Thymus (tissue), 11 donors: ENCODE data around the gene FUT8. TPM values are rescaled to one million over a fixed set of nuclear protein-coding genes. Genes with fewer than 3 reads are reported as not detected.

Source experiments
- DNase-seq, 9 donors: peaks; one replicate each; pipeline ENCODE4 v3.0.0-alpha.2; 2013; ENCODE audit warnings: low spot score in 9 of 9, low read depth in 6 of 9, missing footprints in 1 of 9
- H3K27ac ChIP-seq, 2 donors: one replicate each; pipeline ENCODE4 v1.5.1; 2013; ENCODE audit warnings: control low read depth in 1 of 2, low read depth in 1 of 2, low read length in 1 of 2, mild to moderate bottlenecking in 1 of 2, moderate library complexity in 1 of 2
- H3K27me3 ChIP-seq, 2 donors: one replicate each; pipeline ENCODE4 v1.5.1; 2013; ENCODE audit warnings: low read length in 1 of 2; ENCODE audit not compliant: control insufficient read depth in 2 of 2, insufficient read depth in 1 of 2
- H3K36me3 ChIP-seq, 2 donors: one replicate each; pipeline ENCODE4 v1.5.1; 2013; ENCODE audit warnings: low read length in 1 of 2, mild to moderate bottlenecking in 1 of 2, moderate library complexity in 1 of 2; ENCODE audit not compliant: control insufficient read depth in 2 of 2, insufficient read depth in 2 of 2
- H3K4me1 ChIP-seq, 2 donors: one replicate each; pipeline ENCODE4 v1.5.1; 2013; ENCODE audit warnings: low read length in 2 of 2; ENCODE audit not compliant: control insufficient read depth in 2 of 2, insufficient read depth in 2 of 2
- H3K4me3 ChIP-seq, 2 donors: one replicate each; pipeline ENCODE4 v1.5.1; 2013; ENCODE audit warnings: low read length in 2 of 2, control low read depth in 1 of 2, mild to moderate bottlenecking in 1 of 2
- H3K9me3 ChIP-seq, 2 donors: one replicate each; pipeline ENCODE4 v1.5.1; 2013; ENCODE audit warnings: low read length in 1 of 2, mild to moderate bottlenecking in 1 of 2; ENCODE audit not compliant: control insufficient read depth in 2 of 2, insufficient read depth in 1 of 2
- WGBS: extraction: QIAGEN DNeasy Blood & Tissue Kit; methylation state at CpG from one replicate; pipeline ENCODE4 v1.1.7; 2013; 5-methylcytosine and 5-hydroxymethylcytosine counted together
- polyA plus RNA-seq: library from polyadenylated mRNA; stranded (reverse); fragments of 200-250 nt; gene quantifications from one replicate; pipeline ENCODE4 v1.2.3, GENCODE V29; 2013
- total RNA-seq: library from RNA; stranded (reverse); fragments of 120-200 nt; gene quantifications from one replicate; pipeline ENCODE4 v1.2.4, GENCODE V29; 2013
- donor health status: healthy.

The FUT8 gene
- total and polyA plus RNA-seq, 2 donors = 15.0 to 35.2 TPM

DNA sequence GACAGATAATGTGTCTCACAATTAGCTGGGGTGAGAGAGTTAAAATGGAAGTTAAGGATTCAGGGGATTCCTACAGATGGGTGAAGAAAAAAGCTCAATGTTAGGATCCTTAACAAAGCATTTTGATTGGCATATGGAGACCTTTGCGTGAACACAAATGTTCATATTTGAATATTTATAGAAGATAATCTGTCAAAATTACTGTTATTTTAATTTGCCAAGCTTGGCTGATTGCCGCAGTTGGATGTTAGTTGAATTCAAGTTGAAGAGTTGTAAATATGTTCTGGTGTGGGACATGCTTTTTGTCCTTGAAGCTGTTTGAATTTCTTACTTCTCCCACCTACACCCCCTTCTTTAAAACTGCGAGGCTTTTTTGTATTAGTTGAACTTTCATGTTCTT lies 91.2 kb downstream of the FUT8 start:
- Histone ChIP-seq H3K4me1 (no peaks in the 10 kb centered on the region), H3K9me3 (peaks cover 0 to 4% of the 10 kb centered on the region in 2 donors), H3K27me3 (no peaks in the 10 kb centered on the region), H3K36me3 (no peaks in the 10 kb centered on the region), H3K27ac (no peak overlapping the region), H3K4me3 (no peak overlapping the region)
- DNase-seq = no peak
- 97% methylated on average over 3 of the region's 3 CpGs for WGBS

DNA sequence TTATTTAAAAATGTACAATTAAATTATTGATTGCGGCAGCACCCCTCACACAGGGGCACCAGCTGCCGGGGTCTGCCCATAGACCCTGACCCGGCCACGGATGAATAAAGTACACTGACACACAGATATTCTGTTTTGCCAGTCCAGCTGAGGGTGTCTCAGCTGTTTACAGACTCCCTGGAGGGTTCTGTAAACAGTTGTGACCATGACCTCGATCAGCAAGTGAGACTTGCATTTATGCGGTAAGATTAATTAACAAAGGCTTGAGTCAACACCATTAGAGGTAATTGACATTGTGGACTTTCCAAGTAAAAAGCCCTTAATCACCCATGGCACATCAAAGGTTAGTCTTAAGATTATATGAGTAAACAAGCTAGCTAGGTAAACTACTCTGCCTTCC lies 94.3 kb downstream of the FUT8 start:
- no peaks in the 10 kb centered on the region for H3K27me3 ChIP-seq
- no peak overlapping the region for H3K27ac ChIP-seq
- H3K4me3 ChIP-seq = no peak overlapping the region
- no peaks in the 10 kb centered on the region for H3K4me1 ChIP-seq
- DNase-seq = no peak
- H3K36me3 ChIP-seq = no peaks in the 10 kb centered on the region
- H3K9me3 ChIP-seq = peaks cover 0 to 4% of the 10 kb centered on the region in 2 donors
- WGBS = 98% methylated on average over 6 of the region's 6 CpGs

GRCh38 chr14:65509842-65510241 lies 97.3 kb downstream of the FUT8 start:
- 97% methylated on average over 3 of the region's 3 CpGs for WGBS
- Histone ChIP-seq H3K9me3 (peaks cover 0 to 4% of the 10 kb centered on the region in 2 donors), H3K36me3 (no peaks in the 10 kb centered on the region), H3K27ac (no peak overlapping the region), H3K4me1 (no peaks in the 10 kb centered on the region), H3K27me3 (no peaks in the 10 kb centered on the region), H3K4me3 (no peak overlapping the region)
- DNase-seq = no peak

GRCh38 chr14:65513671-65514070 lies 101.1 kb downstream of the FUT8 start:
- 98% methylated on average over 5 of the region's 5 CpGs for WGBS
- Histone ChIP-seq H3K4me3 (no peak overlapping the region), H3K4me1 (no peaks in the 10 kb centered on the region), H3K36me3 (no peaks in the 10 kb centered on the region), H3K27ac (no peak overlapping the region), H3K9me3 (peaks cover 0 to 1% of the 10 kb centered on the region in 2 donors), H3K27me3 (no peaks in the 10 kb centered on the region)
- no peak for DNase-seq

- no peak for DNase-seq
- H3K4me1 ChIP-seq = no peaks in the 10 kb centered on the region
- no peaks in the 10 kb centered on the region for H3K36me3 ChIP-seq
- no peaks in the 10 kb centered on the region for H3K27me3 ChIP-seq
- no peak overlapping the region for H3K27ac ChIP-seq
- no peaks in the 10 kb centered on the region for H3K9me3 ChIP-seq
- H3K4me3 ChIP-seq = no peak overlapping the region
Observed at GRCh38 chr14:65517635-65518542, 105.4 kb downstream of the FUT8 start.

DNA sequence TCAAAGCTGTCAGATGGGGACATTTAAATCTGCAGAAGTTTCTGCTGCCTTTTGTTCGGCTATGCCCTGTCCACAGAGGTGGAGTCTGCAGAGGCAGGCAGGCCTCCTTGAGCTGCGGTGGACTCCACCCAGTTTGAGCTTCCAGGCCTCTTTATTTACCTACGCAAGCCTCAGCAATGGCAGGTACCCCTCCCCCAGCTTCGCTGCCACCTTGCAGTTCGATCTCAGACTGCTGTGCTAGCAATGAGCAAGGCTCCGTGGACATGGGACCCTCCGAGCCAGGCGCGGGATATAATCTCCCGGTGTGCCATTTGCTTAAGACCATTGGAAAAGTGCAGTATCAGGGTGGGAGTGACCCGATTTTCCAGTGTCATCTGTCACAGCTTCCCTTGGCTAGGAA lies 115.5 kb downstream of the FUT8 start:
- no peak for DNase-seq
- no peak overlapping the region for H3K27ac ChIP-seq
- no peaks in the 10 kb centered on the region for H3K4me1 ChIP-seq
- no peaks in the 10 kb centered on the region for H3K36me3 ChIP-seq
- H3K4me3 ChIP-seq = no peak overlapping the region
- no peaks in the 10 kb centered on the region for H3K27me3 ChIP-seq
- 98% methylated on average over 11 of the region's 11 CpGs for WGBS
- peaks cover 2 to 14% of the 10 kb centered on the region in 2 donors for H3K9me3 ChIP-seq

DNA sequence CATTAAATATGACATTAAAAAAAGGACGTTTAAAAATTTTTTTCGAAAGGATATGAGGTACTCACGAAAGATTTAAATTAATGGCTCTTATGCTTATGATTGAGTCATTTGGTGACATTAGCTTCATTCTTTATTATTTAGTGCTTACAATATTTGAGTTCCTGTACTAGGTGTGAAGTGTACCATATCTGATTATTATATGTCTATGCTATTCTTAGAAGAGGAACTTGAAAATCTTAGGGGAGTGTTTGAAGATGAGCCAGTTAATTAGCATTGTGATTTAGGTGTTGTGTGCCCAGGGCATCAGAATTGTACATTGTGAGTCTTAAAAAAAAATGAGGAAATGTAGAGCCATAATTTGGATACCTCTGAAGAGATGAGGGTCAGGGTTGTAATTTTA lies 118.6 kb downstream of the FUT8 start:
- no peak overlapping the region for H3K27ac ChIP-seq
- H3K4me3 ChIP-seq = no peak overlapping the region
- H3K9me3 ChIP-seq = peaks cover 2 to 17% of the 10 kb centered on the region in 2 donors
- H3K27me3 ChIP-seq = no peaks in the 10 kb centered on the region
- 98% methylated on average over 3 of the region's 3 CpGs for WGBS
- no peaks in the 10 kb centered on the region for H3K36me3 ChIP-seq
- DNase-seq = no peak
- no peaks in the 10 kb centered on the region for H3K4me1 ChIP-seq

DNA sequence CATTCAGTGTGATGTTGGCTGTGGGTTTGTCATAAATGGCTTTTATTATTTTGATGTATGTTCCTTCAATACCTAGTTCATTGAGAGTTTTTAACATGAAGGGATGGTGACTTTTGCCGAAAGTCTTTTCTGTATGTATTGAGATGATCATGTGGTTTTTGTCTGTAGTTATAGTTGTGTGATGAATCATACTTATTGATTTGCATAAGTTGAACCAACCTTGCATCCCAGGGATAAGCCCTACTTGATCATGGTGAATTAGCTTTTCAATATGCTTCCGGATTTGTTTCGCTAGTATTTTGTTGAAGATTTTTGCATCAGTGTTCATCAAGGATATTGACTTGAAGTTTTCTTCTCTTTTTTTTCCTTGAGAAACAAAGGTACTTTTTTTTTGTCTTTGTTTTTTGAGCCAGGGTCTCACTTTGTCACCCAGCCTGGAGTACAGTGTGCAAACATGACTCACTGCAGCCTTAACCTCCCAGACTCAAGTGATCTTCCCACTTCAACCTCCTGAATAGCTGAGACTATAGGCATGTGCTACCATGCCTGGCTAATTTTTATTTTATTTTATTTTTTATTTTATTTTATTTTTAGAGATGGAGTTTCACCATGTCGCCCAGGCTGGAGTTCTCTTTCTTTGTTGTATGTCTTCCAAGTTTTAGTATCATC lies 121.3 kb downstream of the FUT8 start:
- Histone ChIP-seq H3K27ac (no peak overlapping the region), H3K27me3 (no peaks in the 10 kb centered on the region), H3K36me3 (peaks cover 0 to 6% of the 10 kb centered on the region in 2 donors), H3K4me3 (no peak overlapping the region), H3K9me3 (peaks cover 0 to 13% of the 10 kb centered on the region in 2 donors), H3K4me1 (no peaks in the 10 kb centered on the region)
- DNase-seq = no peak
- 98% methylated on average over 4 of the region's 4 CpGs for WGBS

GRCh38 chr14:65536781-65537423 lies 124.4 kb downstream of the FUT8 start:
- H3K27me3 ChIP-seq = no peaks in the 10 kb centered on the region
- no peak overlapping the region for H3K4me3 ChIP-seq
- H3K9me3 ChIP-seq = peaks cover 0 to 8% of the 10 kb centered on the region in 2 donors
- H3K4me1 ChIP-seq = no peaks in the 10 kb centered on the region
- no peak for DNase-seq
- no peak overlapping the region for H3K27ac ChIP-seq
- WGBS = 97% methylated on average over 2 of the region's 2 CpGs
- H3K36me3 ChIP-seq = peaks cover 0 to 6% of the 10 kb centered on the region in 2 donors
